PC-9 (cell line): ENCODE data around the gene TASOR2.

Experiments
- EZH2 ChIP-seq: fragments of 200-600 bp; sonication (generic); IDR thresholded peaks from 2 replicates; pipeline ENCODE4 v1.8.0; 2017; ENCODE audit warnings: antibody characterized with exemption, low read depth
- TF ChIP-seq, protein P1 (sequence below): fragments of 200-600 bp; sonication (generic); conservative IDR thresholded peaks from 2 replicates; pipeline ENCODE4 v1.6.1; 2017; ENCODE audit warnings: mixed run types, antibody characterized with exemption, mild to moderate bottlenecking, moderate library complexity

DNA sequence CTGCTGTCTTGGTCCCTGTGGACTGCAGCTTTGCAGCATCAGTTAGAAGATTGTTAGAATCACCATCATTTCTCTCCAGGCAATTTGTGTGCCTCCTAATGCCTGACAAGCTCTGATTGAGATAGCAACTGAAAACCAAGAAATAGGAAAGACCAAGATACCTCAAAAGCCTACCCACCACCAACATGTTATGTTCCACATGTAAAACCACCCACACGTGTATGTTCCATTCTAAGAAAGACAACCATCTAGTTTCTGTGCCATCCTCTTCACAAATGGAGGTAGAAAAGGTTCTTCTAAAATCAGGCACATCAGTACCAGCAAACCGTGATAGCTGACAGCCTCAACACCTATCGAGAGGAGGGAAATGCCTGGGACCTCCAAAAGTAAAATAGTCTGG lies 46.9 kb downstream of the TASOR2 start:
- TF ChIP-seq, protein P1, sequence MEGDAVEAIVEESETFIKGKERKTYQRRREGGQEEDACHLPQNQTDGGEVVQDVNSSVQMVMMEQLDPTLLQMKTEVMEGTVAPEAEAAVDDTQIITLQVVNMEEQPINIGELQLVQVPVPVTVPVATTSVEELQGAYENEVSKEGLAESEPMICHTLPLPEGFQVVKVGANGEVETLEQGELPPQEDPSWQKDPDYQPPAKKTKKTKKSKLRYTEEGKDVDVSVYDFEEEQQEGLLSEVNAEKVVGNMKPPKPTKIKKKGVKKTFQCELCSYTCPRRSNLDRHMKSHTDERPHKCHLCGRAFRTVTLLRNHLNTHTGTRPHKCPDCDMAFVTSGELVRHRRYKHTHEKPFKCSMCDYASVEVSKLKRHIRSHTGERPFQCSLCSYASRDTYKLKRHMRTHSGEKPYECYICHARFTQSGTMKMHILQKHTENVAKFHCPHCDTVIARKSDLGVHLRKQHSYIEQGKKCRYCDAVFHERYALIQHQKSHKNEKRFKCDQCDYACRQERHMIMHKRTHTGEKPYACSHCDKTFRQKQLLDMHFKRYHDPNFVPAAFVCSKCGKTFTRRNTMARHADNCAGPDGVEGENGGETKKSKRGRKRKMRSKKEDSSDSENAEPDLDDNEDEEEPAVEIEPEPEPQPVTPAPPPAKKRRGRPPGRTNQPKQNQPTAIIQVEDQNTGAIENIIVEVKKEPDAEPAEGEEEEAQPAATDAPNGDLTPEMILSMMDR: no peak
- TF ChIP-seq EZH2: no peak
